AG04449 (cell line): Measurements from ENCODE around the gene CAMTA1.
"Not testable (repeated sequence)": the region's sequence is repeated elsewhere in the genome, so short reads cannot be mapped to it uniquely, and the experiment has no call there.

Source experiments
- CTCF ChIA-PET: fragments of 350-600 bp; formaldehyde crosslinking; extraction: SDS; loops from one replicate; lab custom pipeline; 2021; ENCODE audit warnings: antibody characterized with exemption; lab: Yijun Ruan, JAX
- POLR2A ChIA-PET: fragments of 400-600, 350-600 bp; formaldehyde crosslinking; extraction: SDS; loops from one replicate; lab custom pipeline; 2020; ENCODE audit warnings: antibody characterized with exemption, inconsistent platforms; lab: Yijun Ruan, JAX
- DNase-seq: peaks from one replicate; pipeline ENCODE4 v3.0.0-alpha.2; 2010; ENCODE audit warnings: low read depth, low spot score
- H3K4me3 ChIP-seq: 2 replicates; pipeline ENCODE4 v1.5.1; 2011; ENCODE audit warnings: low read depth, mild to moderate bottlenecking, control low read depth, low read length
- TF ChIP-seq, protein P1 (sequence below): IDR thresholded peaks from one replicate; pipeline ENCODE4 v1.5.1; 2011; ENCODE audit warnings: mild to moderate bottlenecking, moderate library complexity, low read length, control low read depth, inconsistent platforms; ENCODE audit not compliant: insufficient read depth; ENCODE audit errors: missing control alignments

CAMTA1 gene

DNA sequence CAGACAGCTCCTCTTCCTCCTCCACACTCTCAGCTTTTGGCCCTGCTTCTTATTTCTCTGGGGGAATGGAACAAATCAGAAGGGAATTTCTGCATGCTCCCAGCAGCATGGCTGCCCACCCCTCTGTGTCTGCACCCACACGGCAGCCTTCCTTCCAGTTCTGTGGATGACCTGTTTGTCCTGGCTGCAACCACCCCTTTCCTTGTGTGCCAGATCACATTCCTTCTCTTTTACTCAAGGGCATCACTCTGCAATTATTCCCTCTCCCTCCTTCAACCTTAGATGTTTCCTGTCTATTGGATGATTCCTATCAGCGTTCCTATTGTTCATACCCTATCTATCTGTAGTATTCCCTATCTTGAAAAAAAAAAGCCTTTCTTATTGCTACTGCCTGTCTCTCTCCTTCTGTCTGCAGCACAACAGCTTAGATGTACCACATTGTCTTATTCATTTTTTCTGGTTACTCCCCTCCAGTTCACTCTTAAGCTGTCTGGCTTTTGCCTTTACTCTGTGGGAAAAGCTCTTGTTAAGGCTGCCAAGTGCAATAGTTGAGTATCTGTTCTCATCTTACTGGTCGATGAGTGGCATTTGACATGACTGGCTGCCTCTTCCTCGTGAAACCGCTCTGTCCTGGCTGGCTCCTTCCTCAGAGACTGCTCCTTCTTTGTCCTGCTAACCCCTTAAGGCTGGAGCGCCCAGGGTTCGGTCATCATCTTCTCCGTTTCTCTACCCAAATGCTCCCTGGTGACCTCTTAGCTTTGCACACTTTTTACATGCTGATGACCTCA, 351.1 kb downstream of the CAMTA1 start:
- ChIA-PET POLR2A (no interaction called here), CTCF (interaction anchor here (1.0 kb wide), 1 partner anchor 19 kb away, joined by 3 read pairs; no protein-coding TSS in a partner anchor)
- DNase-seq, result no peak
- TF ChIP-seq, protein P1, sequence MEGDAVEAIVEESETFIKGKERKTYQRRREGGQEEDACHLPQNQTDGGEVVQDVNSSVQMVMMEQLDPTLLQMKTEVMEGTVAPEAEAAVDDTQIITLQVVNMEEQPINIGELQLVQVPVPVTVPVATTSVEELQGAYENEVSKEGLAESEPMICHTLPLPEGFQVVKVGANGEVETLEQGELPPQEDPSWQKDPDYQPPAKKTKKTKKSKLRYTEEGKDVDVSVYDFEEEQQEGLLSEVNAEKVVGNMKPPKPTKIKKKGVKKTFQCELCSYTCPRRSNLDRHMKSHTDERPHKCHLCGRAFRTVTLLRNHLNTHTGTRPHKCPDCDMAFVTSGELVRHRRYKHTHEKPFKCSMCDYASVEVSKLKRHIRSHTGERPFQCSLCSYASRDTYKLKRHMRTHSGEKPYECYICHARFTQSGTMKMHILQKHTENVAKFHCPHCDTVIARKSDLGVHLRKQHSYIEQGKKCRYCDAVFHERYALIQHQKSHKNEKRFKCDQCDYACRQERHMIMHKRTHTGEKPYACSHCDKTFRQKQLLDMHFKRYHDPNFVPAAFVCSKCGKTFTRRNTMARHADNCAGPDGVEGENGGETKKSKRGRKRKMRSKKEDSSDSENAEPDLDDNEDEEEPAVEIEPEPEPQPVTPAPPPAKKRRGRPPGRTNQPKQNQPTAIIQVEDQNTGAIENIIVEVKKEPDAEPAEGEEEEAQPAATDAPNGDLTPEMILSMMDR, result no peak
- no peak overlapping the region for H3K4me3 ChIP-seq

DNA sequence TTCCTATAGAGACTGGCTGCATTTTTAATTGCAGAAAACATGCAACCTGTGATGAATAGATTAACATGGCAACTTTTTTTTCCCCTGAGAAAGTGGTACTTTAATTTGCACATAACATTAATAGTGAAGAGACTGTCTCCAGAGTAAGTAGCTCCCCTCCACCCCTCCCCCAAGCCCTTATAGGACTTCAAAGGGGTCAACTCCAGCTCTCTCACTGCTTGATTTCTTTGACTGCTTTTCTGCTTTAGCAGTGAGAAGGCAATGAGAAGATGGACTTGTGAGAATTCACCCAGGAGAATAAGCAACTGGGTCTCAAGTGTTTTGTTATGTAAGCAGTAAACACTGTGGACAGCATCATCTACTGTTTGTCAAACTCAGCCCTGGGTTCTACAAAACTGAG, 355.0 kb downstream of the CAMTA1 start:
- no peak for DNase-seq
- no peak overlapping the region for H3K4me3 ChIP-seq
- TF ChIP-seq, protein P1, result no peak
- ChIA-PET POLR2A (no interaction called here), CTCF (interaction anchor here (0.6 to 1.9 kb wide), 4 partner anchors 14 to 439 kb away, joined by 3 to 9 read pairs (median 3); partner anchors contain the start of gene DNAJC11)

DNA sequence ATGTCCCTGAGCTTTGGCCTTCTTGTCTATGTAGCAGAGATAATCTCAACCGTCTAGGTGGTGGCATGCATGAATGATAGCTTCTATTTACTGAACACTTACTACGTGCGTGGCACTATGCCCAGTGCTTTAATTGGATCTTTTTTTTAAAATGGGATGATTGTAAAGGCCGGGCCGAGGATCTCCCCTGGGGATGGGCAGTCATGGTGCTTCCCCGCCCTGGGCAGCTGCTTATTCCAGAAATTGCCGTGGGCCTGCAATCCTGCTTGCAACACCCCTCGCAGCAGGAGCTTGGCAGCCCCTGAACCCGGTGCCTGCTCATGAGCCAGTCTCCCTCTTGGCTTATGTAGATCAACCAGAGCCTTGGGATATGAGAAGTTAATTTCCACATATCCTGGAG, 360.7 kb downstream of the CAMTA1 start:
- ChIA-PET CTCF (no interaction called here), POLR2A (no interaction called here)
- TF ChIP-seq, protein P1, result no peak
- H3K4me3 ChIP-seq, result no peak overlapping the region
- no peak for DNase-seq

DNA sequence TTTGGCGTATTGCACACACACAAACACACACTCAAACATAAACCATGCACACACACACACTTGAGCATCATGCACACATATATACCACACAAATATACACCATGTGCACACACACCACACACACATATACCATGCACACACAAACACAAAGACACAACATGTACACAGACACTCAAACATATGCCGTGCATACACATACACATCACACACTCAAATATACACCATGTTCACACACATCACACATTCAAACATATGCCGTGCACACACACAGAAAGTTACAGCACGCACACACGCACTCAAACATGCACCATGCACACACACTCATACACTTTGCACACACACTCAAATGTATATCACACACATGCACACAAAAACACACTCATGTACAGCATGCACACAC, 361.5 kb downstream of the CAMTA1 start:
- TF ChIP-seq, protein P1, result no peak
- ChIA-PET CTCF (no interaction called here), POLR2A (no interaction called here)
- H3K4me3 ChIP-seq, result no peak overlapping the region
- DNase-seq, result no peak

DNA sequence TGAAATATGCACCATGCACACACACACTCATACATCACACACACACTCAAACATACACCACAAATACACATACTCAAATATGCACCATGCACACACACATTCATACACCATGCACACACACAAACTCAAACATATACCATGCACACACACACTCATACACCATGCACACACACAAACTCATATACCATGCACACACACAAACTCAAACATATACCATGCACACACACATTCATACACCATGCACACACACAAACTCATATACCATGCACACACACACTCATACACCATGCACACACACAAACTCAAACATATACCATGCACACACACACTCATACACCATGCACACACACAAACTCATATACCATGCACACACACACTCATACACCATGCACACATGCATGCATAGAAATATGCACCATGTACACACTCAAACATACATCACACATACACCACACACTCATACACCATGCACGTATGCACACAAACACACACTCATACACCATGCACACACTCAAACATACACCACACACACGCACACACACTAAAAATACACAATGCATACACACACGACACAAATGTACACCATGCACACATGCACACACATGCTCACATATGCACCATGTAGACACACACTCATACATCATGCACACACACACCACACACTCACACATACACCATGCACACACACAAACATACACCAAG, 362.5 kb downstream of the CAMTA1 start:
- DNase-seq, CTCF ChIA-PET, POLR2A ChIA-PET, H3K4me3 ChIP-seq: not testable (repeated sequence)

DNA sequence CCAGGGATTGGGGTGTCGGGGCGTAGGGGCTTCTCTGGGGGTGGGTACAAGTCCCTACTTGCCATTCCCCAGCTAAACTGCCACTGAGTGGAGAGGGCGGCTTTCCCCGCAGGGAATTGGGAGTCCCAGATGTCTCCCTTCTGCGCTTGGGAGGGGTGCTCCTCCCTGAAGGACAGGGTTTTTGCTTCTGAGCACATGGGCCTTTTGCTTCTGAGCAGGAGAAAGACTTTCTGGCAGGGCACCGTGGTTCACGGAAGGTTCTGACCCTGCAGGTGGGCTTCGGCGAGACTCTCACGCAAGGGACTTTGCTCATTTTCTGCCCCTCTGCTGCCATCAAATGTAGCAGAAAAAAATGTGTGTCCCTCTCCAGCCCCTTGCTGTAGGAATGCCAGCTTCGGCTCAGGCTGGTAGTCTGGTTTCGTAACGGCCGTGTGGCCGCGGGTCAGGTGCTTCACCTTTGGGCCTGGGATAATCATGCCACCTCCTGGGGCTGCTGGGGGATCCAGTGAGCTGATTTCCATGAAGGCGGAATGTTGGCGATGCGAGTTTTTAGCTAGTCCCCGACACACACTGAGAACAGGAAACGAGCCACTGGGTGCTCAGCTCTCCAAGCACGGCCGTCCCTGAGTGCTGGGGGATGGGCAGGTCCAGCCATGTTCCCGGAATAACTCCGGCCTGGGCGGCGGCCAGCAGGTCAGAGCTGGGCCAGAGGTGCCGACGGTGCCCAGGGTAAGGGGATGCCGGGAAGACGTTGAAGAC, 364.0 kb downstream of the CAMTA1 start:
- POLR2A ChIA-PET, result interaction anchor here (0.7 kb wide), 1 partner anchor 321 kb away, joined by 3 read pairs; no protein-coding TSS in a partner anchor
- CTCF ChIA-PET, result interaction anchor here (1.1 to 1.3 kb wide), 2 partner anchors 59 to 79 kb away, joined by 3 to 4 read pairs; no protein-coding TSS in a partner anchor
- DNase-seq, result no peak
- H3K4me3 ChIP-seq, result no peak overlapping the region
- TF ChIP-seq, protein P1, result no peak
